NK-92 treated with Interleukin-12 subunit alpha and Interleukin-12 subunit beta, amount 100 ng/mL, for 24 hours (cell line): ENCODE results near the gene UBXN6.

ENCODE experiments used
- DNase-seq: peaks from one replicate; lab custom pipeline; 2025; lab: John Stamatoyannopoulos, UW

UBXN6 gene

GRCh38 chr19:4442819-4443146 is 14.8 kb downstream of the UBXN6 start:
- no peak for DNase-seq

GRCh38 chr19:4441994-4442818 is 15.4 kb downstream of the UBXN6 start:
- no peak for DNase-seq

DNA sequence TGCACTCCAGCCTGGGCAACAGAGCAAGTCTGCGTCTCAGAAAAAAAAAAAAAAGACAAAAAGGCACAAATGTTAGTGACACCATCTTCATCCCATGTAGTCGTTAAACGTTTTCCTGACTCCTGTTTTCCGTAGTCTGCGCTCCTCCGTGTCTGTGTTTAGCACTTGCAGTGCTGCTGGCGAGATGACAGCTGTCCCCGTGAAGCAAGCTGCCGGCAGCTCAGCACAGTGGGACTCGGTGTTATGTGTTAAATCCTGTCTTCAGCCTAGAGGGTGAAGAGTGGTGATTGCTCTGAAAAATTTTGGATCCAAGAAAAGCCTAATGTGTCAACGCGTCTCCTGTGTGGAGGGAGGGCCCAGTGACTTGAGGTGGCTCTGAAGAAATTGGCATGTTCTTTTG is 18.4 kb downstream of the UBXN6 start:
- no peak for DNase-seq

DNA sequence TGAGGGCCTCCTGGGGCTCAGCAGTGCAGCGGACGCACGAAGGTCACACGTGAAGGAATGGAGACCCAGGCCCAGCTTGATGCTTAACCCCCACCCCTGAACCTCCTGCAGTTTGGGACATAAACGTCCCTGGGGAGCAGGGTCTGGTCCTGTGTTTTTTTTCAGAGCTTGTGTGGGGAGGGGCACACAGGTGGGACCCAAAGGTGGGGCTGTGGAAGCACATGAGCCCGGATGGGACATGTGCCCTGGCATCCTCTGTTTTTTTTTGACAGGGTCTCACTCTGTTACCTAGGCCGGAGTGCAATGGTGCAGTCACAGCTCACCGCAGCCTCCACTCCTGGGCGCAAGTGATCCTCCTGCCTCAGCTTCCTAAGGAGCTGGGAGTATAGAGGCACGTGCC is 20.5 kb downstream of the UBXN6 start:
- DNase-seq = no peak

DNA sequence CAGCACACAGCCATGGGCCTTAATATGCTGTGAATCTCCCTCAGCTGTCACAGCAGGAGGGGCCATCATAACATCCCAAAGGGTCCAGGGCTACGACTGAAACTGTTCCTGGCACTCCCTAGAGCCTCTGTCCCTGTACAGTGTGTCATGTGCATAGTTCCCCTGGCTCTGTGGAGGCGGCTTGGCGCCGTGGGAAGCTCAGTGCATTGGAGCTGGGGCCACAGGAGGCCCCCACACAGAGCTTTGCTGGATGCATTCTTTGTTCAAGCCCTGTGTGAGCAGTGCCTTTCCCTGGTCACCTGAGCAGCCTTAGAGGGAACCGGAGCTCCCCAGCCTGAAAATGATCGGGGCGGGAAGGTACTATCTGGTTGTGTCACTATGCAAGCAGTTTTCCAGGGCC is 21.4 kb downstream of the UBXN6 start:
- no peak for DNase-seq

GRCh38 chr19:4434391-4434790 is 23.2 kb downstream of the UBXN6 start:
- no peak for DNase-seq

DNA sequence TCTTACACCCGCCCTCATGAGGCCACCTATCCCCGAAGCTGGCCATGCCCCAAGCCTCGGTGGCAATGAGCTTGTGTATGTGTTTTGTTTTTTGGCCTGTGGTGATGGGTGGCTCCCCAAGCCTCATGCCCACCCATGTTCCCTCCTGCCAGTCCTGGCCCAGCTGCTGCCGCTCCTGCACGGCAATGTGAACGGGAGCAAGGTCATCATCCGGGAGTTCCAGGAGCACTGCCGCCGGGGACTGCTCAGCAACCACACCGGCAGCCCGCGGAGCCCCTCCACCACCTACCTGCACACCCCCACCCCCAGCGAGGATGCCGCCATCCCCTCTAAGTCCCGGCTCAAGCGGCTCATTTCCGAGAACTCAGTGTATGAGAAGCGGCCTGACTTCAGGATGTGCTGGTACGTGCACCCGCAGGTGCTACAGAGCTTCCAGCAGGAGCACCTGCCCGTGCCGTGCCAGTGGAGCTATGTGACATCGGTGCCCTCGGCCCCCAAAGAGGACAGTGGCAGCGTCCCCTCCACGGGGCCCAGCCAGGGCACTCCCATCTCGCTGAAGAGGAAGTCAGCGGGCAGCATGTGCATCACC is 24.6 kb downstream of the UBXN6 start:
- no peak for DNase-seq

DNA sequence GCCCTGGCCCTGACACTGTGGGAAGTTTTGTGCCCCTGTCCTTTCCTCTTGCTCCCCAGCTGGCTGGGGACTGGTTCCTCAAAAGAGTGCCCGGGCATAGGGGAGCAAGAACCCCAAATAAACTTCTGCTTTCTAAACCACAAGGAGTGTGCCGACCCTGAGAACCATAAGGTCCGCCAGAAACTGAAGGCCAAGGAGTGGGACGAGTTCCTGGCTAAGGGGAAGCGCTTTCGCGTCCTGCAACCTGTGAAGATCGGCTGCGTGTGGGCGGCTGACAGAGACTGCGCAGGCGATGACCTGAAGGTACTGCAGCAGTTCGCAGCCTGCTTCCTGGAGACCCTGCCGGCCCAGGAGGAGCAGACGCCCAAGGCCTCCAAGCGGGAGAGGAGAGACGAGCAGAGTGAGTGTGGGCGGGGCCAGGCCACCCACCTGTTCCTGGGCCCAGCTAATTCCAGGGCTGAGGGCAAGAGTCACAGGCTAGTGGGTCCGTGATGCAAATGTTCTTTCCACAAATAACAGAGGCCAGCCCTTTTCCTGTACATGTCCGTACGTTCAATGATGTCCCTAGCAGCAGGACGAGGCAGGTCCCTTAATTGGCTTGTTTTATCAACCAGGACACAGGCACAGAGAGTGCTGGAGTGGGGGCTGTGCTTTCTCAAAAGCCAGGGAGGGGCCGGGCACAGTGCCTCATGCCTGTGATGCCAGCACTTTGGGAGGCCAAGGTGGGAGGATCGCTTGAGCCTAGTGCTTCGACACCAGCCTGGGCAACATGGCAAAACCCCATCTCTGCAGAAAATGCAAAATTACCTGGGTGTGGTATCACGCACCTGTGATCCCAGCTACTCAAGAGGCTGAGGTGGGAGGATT is 25.6 kb downstream of the UBXN6 start:
- DNase-seq = no peak

DNA sequence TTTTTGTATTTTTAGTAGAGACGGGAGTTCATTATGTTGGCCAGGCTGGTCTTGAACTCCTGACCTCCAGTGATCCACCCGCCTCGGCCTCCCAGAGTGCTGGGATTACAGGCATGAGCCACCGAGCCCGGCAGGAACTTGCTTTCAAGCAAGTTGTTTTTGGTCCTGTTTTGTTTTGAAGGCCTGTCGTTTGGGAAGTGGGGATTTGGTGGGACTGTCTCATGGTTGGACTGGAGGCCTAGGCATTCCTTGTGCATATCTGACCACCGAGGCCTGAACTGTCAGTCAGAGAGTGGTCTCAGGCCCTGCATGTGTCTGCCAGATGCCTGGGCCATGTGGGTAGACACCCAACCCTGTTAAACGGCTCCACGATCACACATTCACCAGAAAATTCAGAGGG is 26.3 kb downstream of the UBXN6 start:
- no peak for DNase-seq

DNA sequence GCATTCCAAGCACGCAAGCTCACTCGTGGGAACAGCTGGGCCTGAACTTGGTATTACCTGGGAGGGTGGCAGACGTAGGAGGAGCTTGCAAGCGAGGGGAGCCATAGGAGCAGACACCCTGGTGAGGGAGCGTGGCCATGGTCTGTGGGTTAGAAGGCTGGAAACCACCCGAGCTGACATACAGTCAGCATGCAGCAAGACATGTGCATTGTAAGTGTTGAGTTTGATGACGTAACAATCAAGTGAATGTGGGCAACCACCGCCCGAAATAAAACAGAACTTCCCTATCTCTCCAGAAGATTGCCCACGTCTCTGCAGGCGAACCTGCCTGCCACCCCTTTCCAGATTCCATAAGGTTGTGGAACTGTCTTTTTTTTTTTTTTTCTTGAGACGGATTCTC is 26.8 kb downstream of the UBXN6 start:
- DNase-seq = no peak

DNA sequence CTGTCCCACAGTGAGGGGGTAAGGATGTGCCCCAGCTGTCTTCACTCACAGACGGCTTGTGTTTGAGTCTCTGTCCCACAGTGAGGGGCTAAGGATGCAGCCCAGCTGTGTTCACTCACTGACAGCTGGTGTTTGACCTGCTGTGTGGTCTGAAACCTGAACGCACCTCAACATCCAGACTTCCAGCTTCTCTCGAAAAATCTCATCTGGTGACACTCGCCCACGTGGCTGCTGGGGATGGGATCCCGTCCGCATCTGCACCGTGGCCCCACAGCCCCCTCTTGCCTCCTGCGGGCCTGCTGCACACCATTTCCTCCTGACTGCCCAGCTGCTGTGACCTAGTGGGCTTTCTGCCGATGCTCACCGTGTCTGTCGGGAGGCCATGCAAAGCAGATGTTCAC is 27.8 kb downstream of the UBXN6 start:
- no peak for DNase-seq

- DNase-seq = no peak
These were observed 28.3 kb downstream of the UBXN6 start for GRCh38 chr19:4429256-4429655.

- no peak for DNase-seq
These were observed 29.1 kb downstream of the UBXN6 start for GRCh38 chr19:4428326-4428975.

DNA sequence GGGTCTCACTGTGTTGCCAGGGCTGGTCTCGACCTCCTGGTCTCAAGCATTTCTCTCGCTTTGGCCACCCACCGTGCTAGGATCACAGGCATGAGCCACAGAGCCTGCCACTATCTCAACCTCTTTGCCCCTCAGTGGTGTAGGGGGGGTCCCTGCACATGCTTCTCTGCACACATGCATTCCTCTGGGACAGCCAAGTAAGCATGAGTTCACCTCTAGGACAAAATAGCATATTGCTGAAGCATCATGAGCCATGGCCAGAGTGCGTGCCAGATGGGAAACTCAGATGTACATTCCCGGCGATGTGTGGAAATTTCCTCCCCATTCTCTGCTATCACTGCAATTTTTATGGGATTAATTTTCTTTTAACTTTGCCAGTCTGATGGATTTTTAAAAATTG is 32.1 kb downstream of the UBXN6 start:
- no peak for DNase-seq

DNA sequence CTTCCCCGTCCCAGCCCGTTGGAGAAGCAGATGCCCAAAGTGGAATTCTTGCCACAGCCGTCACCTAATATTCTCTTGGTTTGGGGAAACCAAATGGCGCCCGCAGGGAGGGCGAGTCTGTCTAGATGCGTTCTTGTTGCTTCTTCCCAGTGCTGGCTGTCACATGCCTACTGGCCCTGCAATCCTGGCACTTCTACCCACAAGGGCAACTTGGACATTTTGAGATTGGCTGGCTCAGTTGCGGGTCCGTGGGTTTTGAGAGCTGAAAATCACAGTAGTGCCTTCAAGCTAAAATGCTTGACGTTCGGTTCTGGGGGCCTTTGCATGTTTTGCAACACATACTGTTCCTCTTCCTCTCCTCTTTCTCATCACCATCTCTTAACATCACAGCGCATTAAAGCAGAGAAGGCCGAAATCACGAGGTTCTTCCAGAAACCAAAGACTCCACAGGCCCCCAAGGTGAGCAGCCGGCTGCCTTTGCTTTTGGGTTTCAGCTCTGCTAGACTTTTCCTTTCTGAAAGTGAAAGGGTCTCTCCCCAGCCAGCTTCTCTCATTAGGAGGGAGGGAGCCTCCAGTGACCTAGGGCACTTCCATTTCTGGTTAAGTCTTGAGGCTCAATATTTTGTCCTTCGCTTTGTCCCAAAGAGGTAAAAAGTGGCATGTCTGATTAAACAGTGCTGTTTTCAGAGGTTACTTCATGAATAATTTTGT is 34.0 kb downstream of the UBXN6 start:
- DNase-seq = no peak

- no peak for DNase-seq
These were observed 41.3 kb downstream of the UBXN6 start for GRCh38 chr19:4416268-4416667.

- DNase-seq = no peak
These were observed 42.2 kb downstream of the UBXN6 start for GRCh38 chr19:4415352-4415751.

DNA sequence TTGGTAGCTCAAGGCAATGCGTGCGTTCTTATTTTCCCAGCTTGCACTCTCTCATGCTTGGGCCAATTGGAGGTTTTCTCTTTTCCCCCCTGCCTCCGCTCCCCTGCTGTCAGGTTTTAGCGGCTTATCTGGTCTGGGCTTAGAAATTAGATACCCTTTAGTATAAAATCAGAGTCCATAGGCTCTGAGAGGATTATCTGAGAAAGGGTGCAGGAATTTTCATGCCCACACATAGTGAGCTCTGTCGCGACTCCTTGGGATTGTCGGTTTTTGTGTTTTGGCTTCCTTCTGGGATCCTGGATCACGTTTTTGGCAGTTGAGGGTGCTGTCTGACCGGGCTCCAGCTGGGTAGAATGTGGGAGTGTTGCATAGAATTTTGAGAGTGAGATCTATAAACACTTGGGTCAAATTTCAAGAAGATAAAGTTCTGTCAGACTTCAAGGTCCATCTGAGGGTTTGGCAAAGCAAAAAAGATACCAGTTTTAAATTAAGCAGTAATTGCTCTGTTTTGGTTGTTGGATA is 42.7 kb downstream of the UBXN6 start:
- no peak for DNase-seq

- no peak for DNase-seq
These were observed 43.3 kb downstream of the UBXN6 start for GRCh38 chr19:4414144-4414799.

DNA sequence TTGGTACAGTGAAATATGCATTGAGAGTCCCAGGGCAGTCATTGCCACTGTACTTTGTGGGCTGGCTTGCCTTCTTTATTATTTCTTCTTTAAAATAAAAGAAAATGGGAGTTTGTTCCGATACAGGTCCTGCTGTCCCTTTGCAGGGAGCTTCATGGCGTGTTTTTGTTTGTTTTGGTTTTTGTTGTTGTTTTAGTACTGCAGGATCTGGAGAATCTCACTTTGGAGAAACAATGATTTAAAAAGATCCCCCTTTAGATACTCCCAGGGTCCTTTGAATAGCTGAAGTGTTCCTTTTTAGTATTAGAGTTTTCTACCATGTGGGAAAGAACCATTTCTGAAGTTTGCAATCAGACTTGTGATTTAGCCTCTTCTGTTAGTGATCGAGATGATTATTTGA is 44.0 kb downstream of the UBXN6 start:
- no peak for DNase-seq
